Nephron progenitor cell (in vitro differentiated cells): ENCODE results near the gene NFIA.

Source experiments
- DNase-seq: peaks from one replicate; pipeline ENCODE4 v3.0.0; 2021
- H3K27ac Mint-ChIP-seq: 2 replicates; pipeline ENCODE4 v1.8.0; 2021; ENCODE audit warnings: mild to moderate bottlenecking, moderate library complexity, mixed read lengths
- H3K27me3 Mint-ChIP-seq: 2 replicates; pipeline ENCODE4 v1.8.0; 2021; ENCODE audit warnings: mild to moderate bottlenecking, low read depth, mixed read lengths; ENCODE audit not compliant: poor library complexity
- H3K36me3 Mint-ChIP-seq: 2 replicates; pipeline ENCODE4 v1.8.0; 2021; ENCODE audit warnings: low read depth, mixed read lengths
- H3K4me1 Mint-ChIP-seq: 2 replicates; pipeline ENCODE4 v1.8.0; 2021; ENCODE audit warnings: mixed read lengths
- H3K4me3 Mint-ChIP-seq: 2 replicates; pipeline ENCODE4 v1.8.0; 2021; ENCODE audit warnings: mild to moderate bottlenecking, moderate library complexity, mixed read lengths
- H3K9me3 Mint-ChIP-seq: 2 replicates; pipeline ENCODE4 v1.8.0; 2021; ENCODE audit warnings: mild to moderate bottlenecking, moderate library complexity, mixed read lengths
- TF ChIP-seq, protein P1 (sequence below): fragments of 200-600 bp; sonication (generic); IDR thresholded peaks from 2 replicates; pipeline ENCODE4 v1.5.0; 2021; ENCODE audit warnings: antibody characterized with exemption

The NFIA gene

DNA sequence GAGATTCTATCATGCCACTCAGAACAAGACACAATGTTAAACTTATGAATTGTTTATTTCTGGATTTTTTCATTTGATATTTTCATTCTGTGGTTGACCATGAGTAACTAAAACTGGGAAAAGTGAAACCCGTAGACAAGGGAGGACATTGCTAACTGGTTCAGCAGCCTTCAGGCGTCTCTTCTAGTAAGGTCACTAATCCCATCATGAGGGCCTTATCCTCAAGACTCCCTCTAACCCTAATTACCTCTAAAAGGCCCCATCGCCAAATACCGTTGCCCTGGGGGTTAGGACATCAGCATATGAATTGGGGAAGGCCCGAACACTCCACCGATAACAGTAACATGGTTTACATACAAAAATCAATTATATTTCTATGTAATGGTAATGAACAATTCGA, 394.9 kb downstream of the NFIA start:
- Mint-ChIP-seq H3K4me3 (no peak overlapping the region), H3K27ac (no peak overlapping the region), H3K36me3 (no peaks in the 10 kb centered on the region), H3K4me1 (peaks cover 19% of the 10 kb centered on the region), H3K9me3 (no peaks in the 10 kb centered on the region), H3K27me3 (peaks cover 21% of the 10 kb centered on the region)
- TF ChIP-seq, protein P1, sequence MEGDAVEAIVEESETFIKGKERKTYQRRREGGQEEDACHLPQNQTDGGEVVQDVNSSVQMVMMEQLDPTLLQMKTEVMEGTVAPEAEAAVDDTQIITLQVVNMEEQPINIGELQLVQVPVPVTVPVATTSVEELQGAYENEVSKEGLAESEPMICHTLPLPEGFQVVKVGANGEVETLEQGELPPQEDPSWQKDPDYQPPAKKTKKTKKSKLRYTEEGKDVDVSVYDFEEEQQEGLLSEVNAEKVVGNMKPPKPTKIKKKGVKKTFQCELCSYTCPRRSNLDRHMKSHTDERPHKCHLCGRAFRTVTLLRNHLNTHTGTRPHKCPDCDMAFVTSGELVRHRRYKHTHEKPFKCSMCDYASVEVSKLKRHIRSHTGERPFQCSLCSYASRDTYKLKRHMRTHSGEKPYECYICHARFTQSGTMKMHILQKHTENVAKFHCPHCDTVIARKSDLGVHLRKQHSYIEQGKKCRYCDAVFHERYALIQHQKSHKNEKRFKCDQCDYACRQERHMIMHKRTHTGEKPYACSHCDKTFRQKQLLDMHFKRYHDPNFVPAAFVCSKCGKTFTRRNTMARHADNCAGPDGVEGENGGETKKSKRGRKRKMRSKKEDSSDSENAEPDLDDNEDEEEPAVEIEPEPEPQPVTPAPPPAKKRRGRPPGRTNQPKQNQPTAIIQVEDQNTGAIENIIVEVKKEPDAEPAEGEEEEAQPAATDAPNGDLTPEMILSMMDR, result no peak
- no peak for DNase-seq

DNA sequence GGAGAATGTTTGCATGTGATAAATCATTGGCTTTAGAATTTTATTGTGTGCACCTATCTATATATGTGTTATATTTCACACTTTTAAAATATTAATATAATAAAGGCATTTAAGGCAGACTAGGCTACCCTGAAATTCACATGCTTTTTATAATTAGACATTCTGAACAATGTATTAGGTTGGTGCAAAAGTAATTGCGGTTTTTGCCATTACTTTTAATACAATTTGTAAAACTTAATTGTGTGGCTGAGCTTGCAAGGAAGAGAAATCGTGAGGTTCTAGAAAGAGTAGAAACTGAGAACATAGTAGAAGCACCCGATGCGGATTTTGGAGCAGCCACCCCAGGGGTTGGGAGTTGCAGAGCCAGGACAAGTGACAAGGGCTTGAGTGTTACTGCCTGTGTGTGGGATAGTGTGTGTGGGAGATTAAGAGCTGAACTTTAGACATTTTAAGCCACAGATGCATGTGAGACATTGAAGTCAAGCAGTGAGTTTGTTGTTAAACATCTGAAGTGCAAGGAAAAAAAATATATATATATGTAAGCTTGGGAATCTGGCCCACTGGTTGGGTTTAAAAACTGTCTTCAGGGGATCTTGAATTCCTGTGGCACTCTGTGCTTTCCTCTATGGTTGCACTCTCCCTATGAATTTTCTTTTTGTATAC, 398.0 kb downstream of the NFIA start:
- DNase-seq, result no peak
- Mint-ChIP-seq H3K4me3 (no peak overlapping the region), H3K36me3 (no peaks in the 10 kb centered on the region), H3K9me3 (no peaks in the 10 kb centered on the region), H3K4me1 (peaks cover 10% of the 10 kb centered on the region), H3K27me3 (peaks cover 16% of the 10 kb centered on the region), H3K27ac (no peak overlapping the region)
- TF ChIP-seq, protein P1, result no peak

DNA sequence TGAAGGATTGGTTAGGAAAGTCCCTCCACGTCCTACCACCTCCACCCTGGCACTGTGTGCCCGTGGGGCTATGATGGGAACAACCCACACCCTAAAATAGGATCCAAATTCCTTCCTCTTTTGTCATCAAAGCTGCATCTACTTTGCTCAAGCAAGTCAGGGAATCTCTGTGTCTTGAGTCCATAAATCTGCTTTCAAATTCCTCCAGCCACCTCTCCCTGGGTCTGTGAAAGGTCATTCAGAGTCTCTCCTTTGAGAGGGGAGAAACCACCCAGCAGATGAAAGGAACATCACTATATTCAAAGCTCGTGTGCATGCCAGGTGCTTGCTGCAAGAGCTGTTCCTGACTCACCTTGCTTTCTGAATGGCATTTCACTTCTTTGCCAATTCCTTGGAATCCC, 399.0 kb downstream of the NFIA start:
- TF ChIP-seq, protein P1, result no peak
- H3K9me3 Mint-ChIP-seq, result no peaks in the 10 kb centered on the region
- no peak overlapping the region for H3K27ac Mint-ChIP-seq
- peaks cover 13% of the 10 kb centered on the region for H3K27me3 Mint-ChIP-seq
- no peak for DNase-seq
- no peak overlapping the region for H3K4me3 Mint-ChIP-seq
- peaks cover 10% of the 10 kb centered on the region for H3K4me1 Mint-ChIP-seq
- H3K36me3 Mint-ChIP-seq, result no peaks in the 10 kb centered on the region

DNA sequence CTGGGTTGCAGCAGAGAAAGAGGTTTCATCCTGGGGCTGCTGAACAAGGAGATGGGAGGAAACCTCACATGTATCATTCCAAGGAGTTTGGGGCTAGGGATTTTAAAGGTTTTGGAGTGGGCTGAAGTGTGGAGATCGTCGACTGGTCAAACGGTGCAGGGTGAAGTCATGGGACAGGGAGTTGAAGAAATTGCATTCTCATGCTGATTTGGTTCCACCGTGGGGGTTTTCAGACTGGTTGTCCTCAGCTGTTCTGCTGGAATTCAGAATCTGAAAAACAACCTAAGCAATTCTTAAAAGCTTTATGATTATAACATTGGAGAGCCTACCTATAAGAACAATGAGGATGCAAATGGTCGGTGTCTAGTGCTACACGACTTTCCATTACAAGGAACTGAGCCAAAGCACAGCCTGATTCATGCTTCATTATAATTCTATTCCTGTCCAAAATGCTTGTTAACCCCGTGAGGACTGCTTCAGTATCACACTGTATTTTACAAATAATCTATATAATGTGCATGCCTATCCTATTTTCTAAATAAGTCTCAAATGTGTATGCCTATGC, 399.9 kb downstream of the NFIA start:
- no peaks in the 10 kb centered on the region for H3K36me3 Mint-ChIP-seq
- no peaks in the 10 kb centered on the region for H3K9me3 Mint-ChIP-seq
- peaks cover 11% of the 10 kb centered on the region for H3K27me3 Mint-ChIP-seq
- H3K4me1 Mint-ChIP-seq, result peaks cover 10% of the 10 kb centered on the region
- TF ChIP-seq, protein P1, result no peak
- H3K4me3 Mint-ChIP-seq, result no peak overlapping the region
- no peak overlapping the region for H3K27ac Mint-ChIP-seq
- no peak for DNase-seq

DNA sequence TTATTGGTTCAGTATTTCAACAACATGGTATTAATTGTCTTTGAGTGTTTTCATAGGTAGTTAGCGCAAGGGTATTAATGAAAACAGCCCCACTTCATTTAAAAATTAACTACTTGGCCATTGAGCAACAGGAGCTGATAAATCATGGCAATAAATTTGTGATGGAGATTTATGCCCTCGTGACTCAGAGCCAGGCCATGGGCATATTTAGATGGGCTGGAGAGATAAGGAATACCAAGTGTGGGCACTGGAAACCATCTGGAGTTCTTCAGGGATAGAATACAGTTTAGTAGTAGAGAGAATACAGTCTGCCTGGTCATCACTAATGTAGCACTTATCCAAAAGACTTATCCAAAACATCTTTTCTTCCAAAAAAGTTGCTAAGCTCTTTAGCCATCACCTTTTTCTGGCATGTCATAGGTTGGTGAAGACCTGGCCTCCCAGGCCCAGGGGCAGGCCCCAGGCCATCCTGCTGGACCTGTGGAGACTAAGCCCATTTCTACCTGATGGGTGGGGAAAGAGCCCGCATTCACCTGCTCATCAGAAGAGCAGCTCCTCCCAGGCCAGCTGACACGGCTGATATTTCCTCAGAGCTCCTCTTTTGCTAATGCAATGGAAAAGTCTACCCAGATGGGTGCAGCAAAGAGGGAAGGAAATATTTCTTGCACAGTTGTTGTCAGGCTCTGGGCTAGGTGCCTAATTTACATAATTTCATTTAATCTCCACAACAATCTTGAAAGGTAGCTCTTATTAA, 404.6 kb downstream of the NFIA start:
- H3K4me3 Mint-ChIP-seq, result no peak overlapping the region
- H3K4me1 Mint-ChIP-seq, result no peaks in the 10 kb centered on the region
- TF ChIP-seq, protein P1, result no peak
- DNase-seq, result no peak
- H3K27ac Mint-ChIP-seq, result peak overlapping the region; percentile 15
- H3K36me3 Mint-ChIP-seq, result no peaks in the 10 kb centered on the region
- H3K9me3 Mint-ChIP-seq, result no peaks in the 10 kb centered on the region
- H3K27me3 Mint-ChIP-seq, result peaks cover 9% of the 10 kb centered on the region
